Activated CD8-positive, alpha-beta T cell treated with anti-CD3 and anti-CD28 coated beads, Interleukin-2, amount 10 ng/mL, durations not matched to agents 7 days and 5 days (primary cell): ENCODE data around the gene ZDHHC11. TPM values are rescaled to one million over a fixed set of nuclear protein-coding genes. Genes with fewer than 3 reads are reported as not detected.
"Not testable (repeated sequence)": the region's sequence is repeated elsewhere in the genome, so short reads cannot be mapped to it uniquely, and the experiment has no call there.

ENCODE experiments used
- ATAC-seq: fragments of 150-1000 bp; cut with Tn5 transposase; one replicate; pipeline ENCODE4 v1.10.0; 2021; ENCODE audit warnings: moderate library complexity
- CTCF ChIA-PET: fragments of 350-600 bp; sonication (Branson Sonifier 250); formaldehyde crosslinking; loops from one replicate; lab custom pipeline; 2021; ENCODE audit warnings: antibody characterized with exemption; lab: Charles Lee
- POLR2A ChIA-PET: fragments of 350-600 bp; sonication (Branson Sonifier 250); formaldehyde crosslinking; loops from one replicate; lab custom pipeline; 2021; ENCODE audit warnings: antibody characterized with exemption; lab: Charles Lee
- DNase-seq: peaks from one replicate; pipeline ENCODE4 v3.0.0-alpha.2; 2020
- H3K27ac Mint-ChIP-seq: one replicate; pipeline ENCODE4 v1.8.0; 2021; ENCODE audit warnings: mild to moderate bottlenecking, mixed read lengths
- H3K27me3 Mint-ChIP-seq: one replicate; pipeline ENCODE4 v1.8.0; 2021; ENCODE audit warnings: low read depth, mixed read lengths
- H3K36me3 Mint-ChIP-seq: one replicate; pipeline ENCODE4 v1.8.0; 2021; ENCODE audit warnings: low read depth, mixed read lengths
- H3K4me1 Mint-ChIP-seq: one replicate; pipeline ENCODE4 v1.8.0; 2021; ENCODE audit warnings: low read depth, mixed read lengths
- H3K4me3 Mint-ChIP-seq: one replicate; pipeline ENCODE4 v1.8.0; 2021; ENCODE audit warnings: mild to moderate bottlenecking, mixed read lengths
- H3K9me3 Mint-ChIP-seq: one replicate; pipeline ENCODE4 v1.8.0; 2022; ENCODE audit warnings: mixed read lengths; ENCODE audit not compliant: insufficient read depth
- total RNA-seq, 2 experiments: library from RNA; stranded (reverse); gene quantifications; one replicate each; pipeline ENCODE4 v1.2.3, GENCODE V29; 2021

Gene ZDHHC11
- total RNA-seq, 2 experiments from 2014 or later, result 11.9 to 17.0 TPM

DNA sequence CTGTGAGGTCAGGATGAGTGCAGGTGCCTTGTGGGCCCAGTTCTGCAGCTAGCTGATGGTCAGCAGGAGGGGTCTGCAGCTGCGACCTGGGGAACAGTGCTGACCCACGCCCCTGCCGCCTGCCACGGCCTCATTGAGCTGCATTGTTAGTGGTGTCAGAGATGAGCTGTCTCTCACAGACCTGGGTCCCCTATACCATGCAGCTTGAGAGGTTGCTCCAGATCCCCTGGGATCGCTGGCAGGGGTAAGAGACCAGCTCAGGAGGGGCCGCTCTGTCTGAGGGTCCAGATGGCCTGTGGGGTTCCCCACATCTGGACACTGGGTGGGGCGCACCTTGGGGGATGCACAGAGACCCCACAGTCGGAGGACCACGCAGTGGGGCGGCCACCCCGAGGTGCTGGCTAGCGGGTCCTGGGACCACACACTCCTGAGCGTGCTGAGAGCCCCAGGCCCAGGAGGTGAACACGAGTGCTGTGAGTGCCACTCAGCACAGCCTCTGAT lies 13.1 kb downstream of the ZDHHC11 start:
- H3K4me1 Mint-ChIP-seq, result not testable (repeated sequence)

DNA sequence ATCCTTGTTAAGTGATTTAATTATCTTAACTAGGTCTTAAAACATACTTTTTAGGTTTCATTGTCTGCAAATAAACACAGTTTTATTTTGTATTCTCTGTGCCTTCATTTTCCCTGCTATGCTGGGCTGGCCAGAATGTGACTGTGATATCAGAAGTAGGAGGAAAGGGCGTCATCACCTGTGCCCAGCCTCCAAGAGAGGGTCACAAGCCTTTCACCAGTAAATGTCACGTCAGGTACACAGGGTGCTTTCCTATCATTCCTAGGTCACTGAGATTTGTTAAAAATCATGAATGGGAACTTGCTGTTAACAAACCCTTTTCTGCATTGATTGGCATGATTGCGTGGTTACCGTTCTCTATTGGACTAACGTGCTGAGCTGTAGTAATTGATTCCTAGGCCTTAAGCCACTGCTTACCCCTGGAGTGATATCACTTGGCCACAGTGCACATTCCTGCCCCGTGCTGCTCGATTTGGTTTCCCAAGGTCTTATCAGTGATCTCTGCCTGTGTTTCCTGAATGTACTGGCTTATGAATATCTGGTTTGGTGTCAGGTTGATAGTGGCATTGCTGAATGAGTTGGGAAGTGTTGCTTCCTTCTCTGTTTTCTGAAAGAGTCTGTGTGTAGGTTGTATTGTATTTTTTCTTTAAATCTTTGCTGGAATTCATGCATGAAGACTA lies 14.7 kb downstream of the ZDHHC11 start:
- DNase-seq, result not testable (repeated sequence)

More for the DNA sequence above, 13.1 kb downstream of the ZDHHC11 start:
- H3K36me3 Mint-ChIP-seq, ATAC-seq, CTCF ChIA-PET, H3K4me3 Mint-ChIP-seq, POLR2A ChIA-PET, H3K27ac Mint-ChIP-seq, DNase-seq, H3K9me3 Mint-ChIP-seq, H3K27me3 Mint-ChIP-seq: not testable (repeated sequence)

DNA sequence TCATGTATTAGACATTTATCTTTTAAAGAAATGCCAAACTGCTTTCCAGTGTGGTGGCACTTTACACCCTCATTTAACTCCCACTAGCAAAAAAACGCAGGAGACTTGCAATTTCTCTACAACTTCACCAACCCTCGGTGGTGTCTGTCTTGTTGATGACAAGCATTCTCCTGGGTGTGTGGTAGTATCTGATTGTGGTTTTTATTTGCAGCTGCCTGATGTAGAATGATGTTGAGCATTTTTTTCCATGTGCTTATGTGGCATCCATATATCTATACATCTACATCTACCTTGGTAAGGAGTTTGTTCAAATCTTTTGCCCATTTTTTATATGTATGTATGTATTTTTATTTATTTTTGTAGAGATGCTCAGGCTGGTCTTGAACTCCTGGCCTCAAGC lies 16.8 kb downstream of the ZDHHC11 start:
- DNase-seq, H3K4me1 Mint-ChIP-seq, CTCF ChIA-PET, H3K27ac Mint-ChIP-seq, POLR2A ChIA-PET, H3K36me3 Mint-ChIP-seq, H3K4me3 Mint-ChIP-seq, ATAC-seq, H3K9me3 Mint-ChIP-seq, H3K27me3 Mint-ChIP-seq: not testable (repeated sequence)

More for the DNA sequence above, 14.7 kb downstream of the ZDHHC11 start:
- CTCF ChIA-PET, H3K36me3 Mint-ChIP-seq, H3K4me3 Mint-ChIP-seq, H3K27ac Mint-ChIP-seq, H3K4me1 Mint-ChIP-seq, H3K9me3 Mint-ChIP-seq, ATAC-seq, POLR2A ChIA-PET, H3K27me3 Mint-ChIP-seq: not testable (repeated sequence)

DNA sequence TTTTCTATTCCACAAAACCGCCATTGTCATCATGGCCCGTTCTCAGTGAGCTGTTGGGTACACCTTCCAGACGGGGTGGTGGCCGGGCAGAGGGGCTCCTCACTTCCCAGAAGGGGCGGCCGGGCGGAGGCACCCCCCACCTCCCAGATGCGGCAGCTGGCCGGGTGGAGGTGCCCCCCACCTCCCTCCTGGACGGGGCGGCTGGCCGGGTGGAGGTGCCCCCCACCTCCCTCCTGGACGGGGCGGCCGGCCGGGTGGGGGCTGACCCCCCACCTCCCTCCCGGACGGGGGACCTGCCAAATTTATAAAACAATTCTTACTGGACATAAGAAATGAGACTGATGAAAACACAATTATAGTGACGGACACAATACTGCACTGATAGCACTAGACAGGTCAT lies 22.6 kb downstream of the ZDHHC11 start:
- H3K27me3 Mint-ChIP-seq, ATAC-seq, POLR2A ChIA-PET, H3K4me1 Mint-ChIP-seq, CTCF ChIA-PET, H3K27ac Mint-ChIP-seq, H3K9me3 Mint-ChIP-seq, DNase-seq, H3K4me3 Mint-ChIP-seq: not testable (repeated sequence)
- peaks cover 10% of the 10 kb centered on the region for H3K36me3 Mint-ChIP-seq

DNA sequence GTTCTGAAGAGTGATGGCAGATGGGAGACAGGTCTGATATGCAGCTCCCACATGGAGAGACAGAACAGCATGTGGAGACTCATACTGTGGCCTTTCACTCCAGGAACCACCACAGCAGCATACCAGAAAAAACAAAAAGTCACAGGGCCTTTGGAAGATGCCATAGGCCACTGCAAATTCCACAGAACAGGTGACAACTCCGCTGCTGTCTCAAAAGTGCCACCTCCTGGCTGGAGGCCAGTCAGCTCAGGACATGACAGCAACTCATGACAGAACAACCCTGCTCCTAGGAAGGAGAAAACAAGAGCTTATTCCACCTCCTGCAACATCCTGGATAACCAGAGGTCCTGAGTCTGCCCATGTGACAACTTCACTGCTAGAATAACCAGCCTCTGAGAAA lies 25.2 kb downstream of the ZDHHC11 start:
- H3K27ac Mint-ChIP-seq, POLR2A ChIA-PET, H3K27me3 Mint-ChIP-seq, DNase-seq, ATAC-seq, H3K9me3 Mint-ChIP-seq, CTCF ChIA-PET, H3K4me3 Mint-ChIP-seq, H3K4me1 Mint-ChIP-seq: not testable (repeated sequence)
- peaks cover 14% of the 10 kb centered on the region for H3K36me3 Mint-ChIP-seq

DNA sequence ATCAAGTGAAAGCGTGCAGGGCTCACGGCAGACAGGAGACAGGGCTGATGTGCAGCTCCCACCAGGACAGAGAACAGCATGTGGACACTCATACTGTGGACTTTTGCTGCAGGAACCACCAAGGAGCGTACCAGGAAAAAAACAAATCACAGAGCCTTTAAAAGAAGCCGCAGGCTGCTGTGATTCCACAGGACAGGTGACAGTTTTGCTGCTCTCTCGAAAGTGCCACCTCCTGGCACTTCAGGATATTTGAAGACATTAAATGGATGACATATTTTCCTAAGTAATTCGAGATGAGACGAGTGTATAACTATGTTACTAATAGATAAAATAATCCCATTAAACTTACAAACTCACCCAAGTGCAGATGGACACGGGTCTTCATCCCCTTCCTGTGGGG lies 29.3 kb downstream of the ZDHHC11 start:
- Mint-ChIP-seq H3K9me3 (no peaks in the 10 kb centered on the region), H3K27ac (no peak overlapping the region), H3K4me3 (no peak overlapping the region), H3K36me3 (peaks cover 14% of the 10 kb centered on the region), H3K4me1 (no peaks in the 10 kb centered on the region), H3K27me3 (no peaks in the 10 kb centered on the region)
- ATAC-seq, result no peak
- CTCF ChIA-PET, result no interaction called here
- DNase-seq, result no peak
- POLR2A ChIA-PET, result no interaction called here

DNA sequence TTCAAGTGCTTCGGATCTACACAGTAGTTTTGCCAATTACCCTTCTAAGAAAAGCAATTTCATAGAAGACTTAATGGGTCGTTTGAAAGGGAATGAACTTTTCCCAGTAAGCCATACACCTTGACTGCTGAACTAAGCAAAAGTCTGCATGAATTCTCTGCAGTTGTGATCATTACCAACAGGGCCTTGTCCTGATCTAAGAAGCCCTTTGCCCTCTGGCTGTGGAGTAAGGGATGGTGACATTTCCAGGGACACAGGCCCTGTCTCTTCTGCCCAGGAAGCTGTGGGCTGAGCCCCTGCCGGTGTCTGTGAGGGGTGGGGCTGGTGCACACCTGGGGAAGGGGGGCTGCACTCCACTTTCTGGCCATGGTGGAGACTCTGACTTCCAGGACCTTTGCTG lies 30.5 kb downstream of the ZDHHC11 start:
- peaks cover 4% of the 10 kb centered on the region for H3K9me3 Mint-ChIP-seq
- ChIA-PET CTCF (no interaction called here), POLR2A (no interaction called here)
- H3K4me3 Mint-ChIP-seq, result no peak overlapping the region
- peaks cover 14% of the 10 kb centered on the region for H3K36me3 Mint-ChIP-seq
- H3K27me3 Mint-ChIP-seq, result no peaks in the 10 kb centered on the region
- ATAC-seq (no peak), DNase-seq (no peak)
- H3K27ac Mint-ChIP-seq, result no peak overlapping the region
- no peaks in the 10 kb centered on the region for H3K4me1 Mint-ChIP-seq

DNA sequence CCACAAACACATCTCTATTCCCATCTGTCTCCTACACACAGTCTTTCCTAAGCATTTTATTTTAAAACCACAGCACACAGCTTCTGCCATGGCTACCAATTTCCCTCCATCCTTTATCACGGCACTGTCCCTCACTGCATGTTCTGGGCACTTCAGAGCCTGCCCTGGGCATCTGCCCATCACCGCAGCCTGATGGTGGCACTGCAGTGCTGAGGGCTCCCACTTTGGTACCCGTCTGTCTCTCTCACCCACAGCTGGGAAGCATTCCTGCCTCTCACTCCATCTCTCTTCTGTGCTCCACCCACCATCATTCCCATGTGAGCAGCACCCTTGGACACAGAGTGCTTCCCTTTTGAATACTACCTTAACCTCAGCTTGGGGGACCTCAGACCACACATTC lies 31.7 kb downstream of the ZDHHC11 start:
- Mint-ChIP-seq H3K27me3 (no peaks in the 10 kb centered on the region), H3K4me3 (no peak overlapping the region), H3K27ac (no peak overlapping the region), H3K36me3 (peaks cover 10% of the 10 kb centered on the region), H3K4me1 (no peaks in the 10 kb centered on the region), H3K9me3 (peaks cover 4% of the 10 kb centered on the region)
- POLR2A ChIA-PET, result no interaction called here
- no peak for DNase-seq
- ATAC-seq, result no peak
- CTCF ChIA-PET, result no interaction called here

DNA sequence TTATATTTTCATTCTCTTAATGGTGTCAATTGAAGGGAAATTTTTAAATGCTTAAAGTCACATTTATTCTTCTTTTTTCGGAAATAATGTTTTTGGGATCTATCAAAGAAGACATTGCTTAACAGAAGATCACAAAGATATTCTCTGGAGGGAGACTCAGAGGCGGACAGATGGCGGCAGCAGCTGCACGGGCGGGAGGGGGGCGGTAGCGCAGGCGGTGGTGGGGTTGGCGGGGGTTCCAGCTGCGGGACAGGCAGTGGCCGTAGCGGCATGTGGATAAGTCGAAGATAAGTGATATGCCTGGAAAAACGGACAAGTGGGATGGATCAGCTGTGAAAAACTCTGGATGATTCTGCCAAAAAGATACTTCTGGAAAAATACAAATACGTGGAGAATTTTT lies 34.6 kb downstream of the ZDHHC11 start:
- Mint-ChIP-seq H3K4me3 (no peak overlapping the region), H3K9me3 (peaks cover 4% of the 10 kb centered on the region), H3K36me3 (peaks cover 3% of the 10 kb centered on the region), H3K4me1 (no peaks in the 10 kb centered on the region), H3K27me3 (no peaks in the 10 kb centered on the region), H3K27ac (no peak overlapping the region)
- ChIA-PET CTCF (no interaction called here), POLR2A (no interaction called here)
- DNase-seq (no peak), ATAC-seq (no peak)

DNA sequence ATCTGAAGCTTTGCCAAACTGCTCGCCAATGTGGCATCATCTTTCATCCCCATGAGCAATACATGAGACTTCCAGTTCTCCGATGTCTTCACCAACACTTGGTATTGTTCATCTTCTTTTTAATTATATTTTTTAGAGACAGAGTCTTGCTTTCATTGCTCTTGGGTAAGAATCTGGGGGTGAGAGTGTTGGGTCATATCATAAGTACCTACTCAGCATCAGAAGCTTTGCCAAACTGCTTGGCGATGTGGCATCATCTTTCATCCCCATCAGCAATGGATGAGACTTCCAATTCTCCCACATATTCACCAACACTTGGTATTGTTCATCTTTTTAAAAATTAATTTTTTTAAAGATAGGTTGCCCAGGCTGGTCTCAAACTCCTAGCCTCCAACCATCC lies 35.3 kb downstream of the ZDHHC11 start:
- no peak overlapping the region for H3K27ac Mint-ChIP-seq
- H3K4me3 Mint-ChIP-seq, result no peak overlapping the region
- H3K27me3 Mint-ChIP-seq, result no peaks in the 10 kb centered on the region
- H3K4me1 Mint-ChIP-seq, result no peaks in the 10 kb centered on the region
- ChIA-PET POLR2A (no interaction called here), CTCF (no interaction called here)
- peaks cover 4% of the 10 kb centered on the region for H3K9me3 Mint-ChIP-seq
- ATAC-seq (no peak), DNase-seq (no peak)
- H3K36me3 Mint-ChIP-seq, result peaks cover 3% of the 10 kb centered on the region

DNA sequence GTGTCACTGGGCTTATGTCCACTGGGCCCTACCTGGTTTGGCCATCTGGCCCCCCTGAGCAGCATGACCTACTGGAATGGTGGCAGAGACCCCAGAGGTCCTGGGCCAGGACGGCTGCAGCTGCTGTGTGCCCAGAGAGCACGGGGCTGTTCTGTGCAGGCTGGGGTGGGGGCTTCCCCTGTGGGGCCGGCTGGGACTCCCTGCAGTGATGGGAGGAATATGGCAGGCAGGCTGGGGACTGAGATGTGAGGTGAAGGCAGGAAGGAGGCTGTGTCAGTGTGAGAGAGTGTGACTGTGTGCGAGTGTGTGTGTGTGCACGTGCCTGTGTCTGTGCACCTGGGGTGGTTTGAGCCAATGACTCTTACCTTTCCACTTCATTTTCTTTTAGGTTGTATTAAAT lies 37.2 kb downstream of the ZDHHC11 start:
- H3K27ac Mint-ChIP-seq, H3K36me3 Mint-ChIP-seq, H3K4me1 Mint-ChIP-seq, CTCF ChIA-PET, H3K9me3 Mint-ChIP-seq, H3K4me3 Mint-ChIP-seq, POLR2A ChIA-PET, H3K27me3 Mint-ChIP-seq, ATAC-seq, DNase-seq: not testable (repeated sequence)

DNA sequence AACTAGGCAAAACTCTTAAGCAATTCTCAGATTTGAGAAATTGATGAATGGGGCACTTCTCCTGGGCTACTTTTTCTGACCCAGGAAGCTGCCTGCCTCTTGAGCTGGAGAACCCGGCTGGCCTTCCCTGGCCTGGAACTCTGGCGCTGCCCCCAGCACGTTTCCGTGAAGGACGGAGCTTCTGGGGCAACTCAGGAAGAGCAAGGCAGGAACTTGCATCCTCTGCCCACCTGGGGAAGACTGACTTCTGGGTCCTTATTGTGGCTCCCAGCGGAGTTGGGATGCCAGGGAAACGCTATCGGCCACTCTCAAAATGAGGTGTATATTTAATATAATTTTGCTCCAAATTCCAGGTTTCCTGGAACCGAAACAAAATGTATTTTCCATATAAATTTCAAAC lies 39.4 kb downstream of the ZDHHC11 start:
- DNase-seq, CTCF ChIA-PET, H3K36me3 Mint-ChIP-seq, H3K27ac Mint-ChIP-seq, H3K4me3 Mint-ChIP-seq, ATAC-seq, POLR2A ChIA-PET, H3K9me3 Mint-ChIP-seq, H3K27me3 Mint-ChIP-seq, H3K4me1 Mint-ChIP-seq: not testable (repeated sequence)
